ENCODE data around the gene FOSL1. TPM values are rescaled to one million over a fixed set of nuclear protein-coding genes. Genes with fewer than 3 reads are reported as not detected.
A peak's percentile ranks its signal among the peaks of the same experiment; 100 is the strongest.

The FOSL1 gene
- total RNA-seq, 1 donor from 2014 or later, result not detected

DNA sequence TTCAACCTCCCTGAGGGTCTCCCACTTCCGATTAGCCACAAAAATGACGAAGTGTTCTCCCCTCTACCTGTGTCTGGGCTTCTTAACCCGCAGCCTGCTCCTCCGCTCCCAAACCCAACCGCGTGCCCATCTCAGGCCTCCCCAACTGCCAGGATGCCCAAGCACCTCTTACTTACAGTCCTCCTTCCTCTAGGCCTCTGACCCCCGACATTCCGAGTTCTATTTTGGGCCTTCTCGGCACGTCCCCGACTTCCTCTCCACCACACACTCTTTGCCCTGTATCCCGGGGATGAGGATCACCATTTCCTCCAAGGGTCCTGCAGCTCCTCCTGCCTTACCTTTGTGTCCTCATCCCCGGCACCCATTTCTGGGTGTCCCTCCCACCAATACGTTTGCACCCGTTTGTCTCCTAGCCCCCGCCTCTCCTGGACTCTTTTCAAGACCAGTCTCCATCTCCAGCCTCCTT, 40.3 kb downstream of the FOSL1 start:
- peak overlapping the region; percentile 99 for H3K27ac Mint-ChIP-seq (ENCODE audit: unreplicated experiment)
- peak overlapping the region; percentile 98 for H3K4me3 Mint-ChIP-seq (ENCODE audit: unreplicated experiment)
- peaks cover 35% of the 10 kb centered on the region for H3K9me3 Mint-ChIP-seq (ENCODE audit: unreplicated experiment)
- H3K36me3 Mint-ChIP-seq (ENCODE audit: unreplicated experiment), result peaks cover 4% of the 10 kb centered on the region
- peaks cover 36% of the 10 kb centered on the region for H3K27me3 Mint-ChIP-seq (ENCODE audit: unreplicated experiment)
- peaks cover 11% of the 10 kb centered on the region for H3K4me1 Mint-ChIP-seq (ENCODE audit: low read depth, unreplicated experiment)
- DNase-seq, result no peak
- TF ChIP-seq, protein P1, sequence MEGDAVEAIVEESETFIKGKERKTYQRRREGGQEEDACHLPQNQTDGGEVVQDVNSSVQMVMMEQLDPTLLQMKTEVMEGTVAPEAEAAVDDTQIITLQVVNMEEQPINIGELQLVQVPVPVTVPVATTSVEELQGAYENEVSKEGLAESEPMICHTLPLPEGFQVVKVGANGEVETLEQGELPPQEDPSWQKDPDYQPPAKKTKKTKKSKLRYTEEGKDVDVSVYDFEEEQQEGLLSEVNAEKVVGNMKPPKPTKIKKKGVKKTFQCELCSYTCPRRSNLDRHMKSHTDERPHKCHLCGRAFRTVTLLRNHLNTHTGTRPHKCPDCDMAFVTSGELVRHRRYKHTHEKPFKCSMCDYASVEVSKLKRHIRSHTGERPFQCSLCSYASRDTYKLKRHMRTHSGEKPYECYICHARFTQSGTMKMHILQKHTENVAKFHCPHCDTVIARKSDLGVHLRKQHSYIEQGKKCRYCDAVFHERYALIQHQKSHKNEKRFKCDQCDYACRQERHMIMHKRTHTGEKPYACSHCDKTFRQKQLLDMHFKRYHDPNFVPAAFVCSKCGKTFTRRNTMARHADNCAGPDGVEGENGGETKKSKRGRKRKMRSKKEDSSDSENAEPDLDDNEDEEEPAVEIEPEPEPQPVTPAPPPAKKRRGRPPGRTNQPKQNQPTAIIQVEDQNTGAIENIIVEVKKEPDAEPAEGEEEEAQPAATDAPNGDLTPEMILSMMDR (IDR thresholded peaks at IDR 0.05; ENCODE audit: partially characterized antibody, unreplicated experiment), result no peak

DNA sequence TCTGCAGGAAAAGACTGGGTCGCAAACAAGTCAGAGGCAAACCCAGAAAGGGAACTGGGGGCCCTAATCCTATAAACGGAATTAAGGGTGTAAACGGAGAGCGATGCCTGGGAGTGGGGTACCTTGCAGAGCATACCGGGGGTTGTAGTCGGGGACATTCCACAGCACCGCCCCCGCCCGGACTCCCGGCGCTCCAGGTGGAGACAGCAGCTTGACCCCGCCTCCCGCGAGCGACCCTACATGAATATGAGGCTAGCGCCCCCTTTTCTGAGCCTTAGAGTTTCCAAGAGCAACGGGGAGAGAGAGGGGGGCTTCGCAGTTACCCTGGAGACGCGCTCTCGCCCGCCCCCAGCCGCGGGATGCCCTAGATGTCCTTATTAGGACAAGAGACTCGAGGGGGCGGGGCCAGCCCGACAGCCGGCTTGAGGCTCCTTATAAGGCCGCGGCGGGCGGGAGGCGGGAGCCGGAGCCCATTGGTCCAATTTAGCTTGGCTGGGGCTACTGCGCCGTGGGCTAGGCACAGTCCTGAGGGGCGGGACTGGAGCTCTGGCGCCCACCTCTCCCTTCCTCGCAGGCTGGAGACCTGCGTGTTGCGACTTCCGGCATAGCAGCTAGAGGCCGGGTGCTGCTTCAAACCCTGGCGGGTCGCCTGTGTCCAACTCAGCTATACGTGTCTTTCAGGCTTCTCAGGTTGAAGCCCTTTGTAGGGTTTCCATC, 40.9 kb downstream of the FOSL1 start:
- peak overlapping the region; percentile 99 for H3K27ac Mint-ChIP-seq (ENCODE audit: unreplicated experiment)
- peaks cover 4% of the 10 kb centered on the region for H3K36me3 Mint-ChIP-seq (ENCODE audit: unreplicated experiment)
- H3K4me1 Mint-ChIP-seq (ENCODE audit: low read depth, unreplicated experiment), result peaks cover 16% of the 10 kb centered on the region
- H3K27me3 Mint-ChIP-seq (ENCODE audit: unreplicated experiment), result peaks cover 36% of the 10 kb centered on the region
- TF ChIP-seq, protein P1 (IDR thresholded peaks at IDR 0.05; ENCODE audit: partially characterized antibody, unreplicated experiment), result no peak
- peak overlapping the region; percentile 98 for H3K4me3 Mint-ChIP-seq (ENCODE audit: unreplicated experiment)
- peak; percentile 99 for DNase-seq
- peaks cover 35% of the 10 kb centered on the region for H3K9me3 Mint-ChIP-seq (ENCODE audit: unreplicated experiment)

DNA sequence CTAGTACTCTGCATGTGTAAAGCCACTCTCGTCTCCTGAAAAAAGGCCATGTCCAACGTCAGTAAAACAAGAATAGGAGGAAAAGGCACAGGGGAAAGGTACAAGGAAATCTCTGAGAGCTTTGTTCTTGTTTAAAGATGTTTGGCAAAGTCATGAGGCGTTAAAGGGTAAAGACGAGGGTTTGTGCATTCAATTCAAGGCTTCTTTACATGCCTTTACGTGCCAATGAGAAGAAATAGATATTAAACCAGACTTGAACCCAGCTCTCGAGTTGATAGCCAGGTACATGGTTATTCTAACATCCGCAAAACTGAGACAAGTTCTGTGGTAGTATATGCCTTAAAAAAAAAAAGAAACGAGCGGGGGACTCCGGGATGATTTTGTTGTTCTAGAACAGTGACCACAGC, 41.5 kb downstream of the FOSL1 start:
- peaks cover 16% of the 10 kb centered on the region for H3K4me1 Mint-ChIP-seq (ENCODE audit: low read depth, unreplicated experiment)
- peak overlapping the region; percentile 98 for H3K4me3 Mint-ChIP-seq (ENCODE audit: unreplicated experiment)
- no peak for DNase-seq
- peak overlapping the region; percentile 98 for H3K27ac Mint-ChIP-seq (ENCODE audit: unreplicated experiment)
- H3K27me3 Mint-ChIP-seq (ENCODE audit: unreplicated experiment), result peaks cover 36% of the 10 kb centered on the region
- TF ChIP-seq, protein P1 (IDR thresholded peaks at IDR 0.05; ENCODE audit: partially characterized antibody, unreplicated experiment), result no peak
- H3K36me3 Mint-ChIP-seq (ENCODE audit: unreplicated experiment), result peaks cover 4% of the 10 kb centered on the region
- peaks cover 38% of the 10 kb centered on the region for H3K9me3 Mint-ChIP-seq (ENCODE audit: unreplicated experiment)

DNA sequence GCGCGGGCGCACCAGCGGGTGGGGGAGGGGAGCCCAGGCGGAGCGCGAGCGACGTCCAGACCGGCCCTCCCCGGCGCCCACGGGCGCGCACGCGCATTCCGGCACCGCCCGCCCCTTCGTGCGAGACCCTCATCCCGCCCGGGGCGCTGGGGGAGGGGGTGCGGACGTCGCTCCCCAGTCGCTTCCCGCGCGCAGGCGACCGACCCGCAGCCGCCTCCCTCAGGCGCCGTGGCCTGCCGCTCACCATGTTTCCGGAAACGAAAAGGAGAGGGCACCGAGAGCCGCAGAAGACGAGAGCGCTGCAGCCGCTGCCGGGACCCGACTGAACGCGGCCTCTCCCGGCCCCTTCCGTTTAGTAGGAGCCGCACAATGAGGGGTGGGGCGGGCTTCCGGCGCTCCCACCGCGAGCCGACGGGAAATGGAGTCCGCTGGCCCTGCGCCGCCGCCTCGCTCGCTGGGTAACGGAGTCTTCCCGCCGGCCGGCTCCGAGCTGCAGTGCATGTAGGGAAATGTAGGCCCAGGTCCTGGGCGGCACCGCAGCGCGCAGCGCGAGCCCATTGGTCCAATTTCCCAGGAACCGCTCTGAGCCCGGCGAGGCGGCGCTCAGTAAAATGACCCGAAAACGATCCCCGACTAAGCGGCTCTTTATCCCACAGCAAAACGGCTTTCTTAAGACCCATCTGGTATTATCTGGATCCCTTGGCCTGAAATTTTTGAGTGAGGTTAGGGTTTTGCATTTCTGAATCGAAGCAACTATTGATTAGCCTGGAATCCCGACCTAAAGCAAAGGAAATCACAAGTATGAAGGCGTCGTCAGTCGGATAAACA, 42.1 kb downstream of the FOSL1 start, which contains the start of gene CFL1:
Gene CFL1 (minus strand): TSS at position 328 of the 828 bp plus-strand sequence. CDS start 81 bp downstream, at position 247.
- TF ChIP-seq, protein P1 (IDR thresholded peaks at IDR 0.05; ENCODE audit: partially characterized antibody, unreplicated experiment), result no peak
- DNase-seq, result peak; percentile 98
- Mint-ChIP-seq H3K9me3 (ENCODE audit: unreplicated experiment) (peaks cover 38% of the 10 kb centered on the region), H3K4me1 (ENCODE audit: low read depth, unreplicated experiment) (peaks cover 16% of the 10 kb centered on the region), H3K36me3 (ENCODE audit: unreplicated experiment) (peaks cover 4% of the 10 kb centered on the region), H3K4me3 (ENCODE audit: unreplicated experiment) (peak within 1 kb of the TSS; percentile 98), H3K27ac (ENCODE audit: unreplicated experiment) (peak within 1 kb of the TSS; percentile 98), H3K27me3 (ENCODE audit: unreplicated experiment) (peaks cover 36% of the 10 kb centered on the region)

Measured in glutamatergic neuron (in vitro differentiated cells).